Suprapubic skin (tissue), 4 donors: ENCODE results near the gene NUP93. TPM values are rescaled to one million over a fixed set of nuclear protein-coding genes. Genes with fewer than 3 reads are reported as not detected.
A peak's percentile ranks its signal among the peaks of the same experiment; 100 is the strongest.

Experiments
- DNase-seq, 2 donors: peaks; one replicate each; pipeline ENCODE4 v3.0.0-alpha.2; 2019; ENCODE audit warnings: low spot score in 2 of 2
- H3K27ac ChIP-seq: fragments of 200-600 bp; sonication (generic); one replicate; pipeline ENCODE4 v1.5.1; 2019
- H3K27me3 ChIP-seq: fragments of 200-600 bp; sonication (generic); one replicate; pipeline ENCODE4 v1.5.1; 2019
- H3K36me3 ChIP-seq: fragments of 200-600 bp; sonication (generic); one replicate; pipeline ENCODE4 v1.5.1; 2019
- H3K4me1 ChIP-seq: fragments of 200-600 bp; sonication (generic); one replicate; pipeline ENCODE4 v1.5.1; 2019
- H3K4me3 ChIP-seq: fragments of 200-600 bp; sonication (generic); one replicate; pipeline ENCODE4 v1.5.1; 2019; ENCODE audit warnings: mild to moderate bottlenecking
- H3K9me3 ChIP-seq: fragments of 200-600 bp; sonication (generic); one replicate; pipeline ENCODE4 v1.5.1; 2019
- EP300 ChIP-seq: sonication (generic); formaldehyde crosslinking; IDR thresholded peaks from one replicate; pipeline ENCODE4 v1.6.1; 2017; ENCODE audit warnings: antibody characterized with exemption
- POLR2A ChIP-seq, 2 donors: fragments of 450-650 bp; IDR thresholded peaks; one replicate each; pipeline ENCODE4 v1.6.1; 2017; ENCODE audit warnings: antibody characterized with exemption in 2 of 2, mild to moderate bottlenecking in 2 of 2, moderate library complexity in 2 of 2
- POLR2AphosphoS5 ChIP-seq, 3 donors: sonication (generic); formaldehyde crosslinking; IDR thresholded peaks; one replicate each; pipeline ENCODE4 v1.6.1; 2017; ENCODE audit warnings: antibody characterized with exemption in 3 of 3
- WGBS: methylation state at CpG from one replicate; pipeline ENCODE4 v1.1.5; 2018; 5-methylcytosine and 5-hydroxymethylcytosine counted together
- total RNA-seq, 4 donors: library from RNA; depleted of rRNA; stranded (reverse); fragments of >200 nt; gene quantifications; one replicate each; pipeline ENCODE4 v1.1.0, GENCODE V29; 2016
- TF ChIP-seq, protein P1 (sequence below), 2 donors: fragments of 200-600 bp in 1 of 2; fragments of 450-650 bp in 1 of 2; sonication (generic) in 1 of 2; IDR thresholded peaks; one replicate each; pipeline ENCODE4 v1.5.1; 2016 to 2019; ENCODE audit warnings: antibody characterized with exemption in 2 of 2, mild to moderate bottlenecking in 1 of 2, moderate library complexity in 1 of 2

NUP93 gene
- total RNA-seq, 4 donors from 2014 or later, result 27.9 to 56.6 (median 44.1) TPM

DNA sequence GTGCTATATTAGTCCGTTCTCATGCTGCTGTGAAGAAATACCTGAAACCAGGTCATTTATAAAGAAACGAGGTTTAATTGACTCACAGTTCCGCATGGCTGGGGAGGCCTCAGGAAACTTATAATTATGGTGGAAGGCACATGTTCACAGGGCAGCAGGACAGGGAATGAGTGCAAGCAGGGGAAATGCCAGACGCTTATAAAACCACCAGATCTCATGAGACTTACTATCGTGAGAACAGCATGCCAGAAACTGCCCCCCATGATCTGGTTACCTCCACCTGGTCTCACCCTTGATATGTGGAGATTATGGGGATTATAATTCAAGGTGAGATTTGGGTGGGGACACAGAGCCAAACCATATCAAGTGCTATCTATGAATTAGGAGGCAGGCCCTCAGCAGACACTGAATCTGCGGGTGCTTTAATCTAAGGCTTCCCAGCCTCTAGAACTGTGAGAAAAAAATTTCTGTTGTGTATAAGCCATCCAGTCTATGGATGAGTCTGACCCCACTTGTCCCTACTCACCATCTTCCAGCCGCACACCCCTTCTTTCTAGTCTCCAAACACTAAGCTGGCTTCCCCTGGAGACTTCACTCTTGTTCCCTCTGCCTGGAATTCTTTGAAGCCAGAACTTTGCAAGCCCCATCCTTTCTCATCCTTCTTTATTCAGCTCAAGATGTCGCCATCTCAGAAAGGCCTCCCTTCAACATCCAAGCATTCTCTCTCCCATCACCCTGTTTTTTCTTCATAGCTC, 772 bp upstream of the NUP93 start:
- peak overlapping the region; percentile 67 for H3K4me3 ChIP-seq
- no peak for DNase-seq
- TF ChIP-seq EP300, result no peak
- TF ChIP-seq POLR2AphosphoS5 (IDR thresholded peaks at IDR 0.05), result no peak
- no peak for TF ChIP-seq POLR2A (IDR thresholded peaks at IDR 0.05)
- TF ChIP-seq, protein P1, sequence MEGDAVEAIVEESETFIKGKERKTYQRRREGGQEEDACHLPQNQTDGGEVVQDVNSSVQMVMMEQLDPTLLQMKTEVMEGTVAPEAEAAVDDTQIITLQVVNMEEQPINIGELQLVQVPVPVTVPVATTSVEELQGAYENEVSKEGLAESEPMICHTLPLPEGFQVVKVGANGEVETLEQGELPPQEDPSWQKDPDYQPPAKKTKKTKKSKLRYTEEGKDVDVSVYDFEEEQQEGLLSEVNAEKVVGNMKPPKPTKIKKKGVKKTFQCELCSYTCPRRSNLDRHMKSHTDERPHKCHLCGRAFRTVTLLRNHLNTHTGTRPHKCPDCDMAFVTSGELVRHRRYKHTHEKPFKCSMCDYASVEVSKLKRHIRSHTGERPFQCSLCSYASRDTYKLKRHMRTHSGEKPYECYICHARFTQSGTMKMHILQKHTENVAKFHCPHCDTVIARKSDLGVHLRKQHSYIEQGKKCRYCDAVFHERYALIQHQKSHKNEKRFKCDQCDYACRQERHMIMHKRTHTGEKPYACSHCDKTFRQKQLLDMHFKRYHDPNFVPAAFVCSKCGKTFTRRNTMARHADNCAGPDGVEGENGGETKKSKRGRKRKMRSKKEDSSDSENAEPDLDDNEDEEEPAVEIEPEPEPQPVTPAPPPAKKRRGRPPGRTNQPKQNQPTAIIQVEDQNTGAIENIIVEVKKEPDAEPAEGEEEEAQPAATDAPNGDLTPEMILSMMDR (IDR thresholded peaks at IDR 0.05), result no peak
- WGBS, result 30% methylated on average over 8 of the region's 8 CpGs
- no peaks in the 10 kb centered on the region for H3K9me3 ChIP-seq
- H3K4me1 ChIP-seq, result peaks cover 36% of the 10 kb centered on the region
- H3K27ac ChIP-seq, result peak overlapping the region; percentile 71
- no peaks in the 10 kb centered on the region for H3K27me3 ChIP-seq
- no peaks in the 10 kb centered on the region for H3K36me3 ChIP-seq

DNA sequence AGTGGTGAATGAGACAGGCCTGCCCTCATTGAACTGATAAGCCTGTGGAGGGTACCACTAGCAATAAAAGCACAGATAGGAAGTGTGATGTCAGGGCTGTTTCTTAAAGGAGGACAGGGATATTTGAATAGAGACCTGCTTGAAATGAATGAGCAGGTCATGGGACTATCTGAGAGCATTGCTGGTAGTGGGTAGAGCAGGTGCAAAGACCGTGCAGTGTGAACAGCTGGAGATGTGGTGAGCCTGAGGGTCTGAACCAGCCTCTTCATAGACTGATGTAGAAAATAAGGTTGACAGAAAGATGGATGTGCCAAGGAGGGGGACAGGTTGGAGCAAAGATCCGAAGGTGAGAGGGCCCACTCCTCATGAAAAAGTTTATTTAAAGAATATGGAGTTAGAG, 2.4 kb downstream of the NUP93 start:
- H3K4me1 ChIP-seq, result peaks cover 36% of the 10 kb centered on the region
- WGBS, result 70% methylated on average over 2 of the region's 2 CpGs
- TF ChIP-seq POLR2A (IDR thresholded peaks at IDR 0.05) (no peak), POLR2AphosphoS5 (IDR thresholded peaks at IDR 0.05) (no peak)
- TF ChIP-seq, protein P1 (IDR thresholded peaks at IDR 0.05), result no peak

DNA sequence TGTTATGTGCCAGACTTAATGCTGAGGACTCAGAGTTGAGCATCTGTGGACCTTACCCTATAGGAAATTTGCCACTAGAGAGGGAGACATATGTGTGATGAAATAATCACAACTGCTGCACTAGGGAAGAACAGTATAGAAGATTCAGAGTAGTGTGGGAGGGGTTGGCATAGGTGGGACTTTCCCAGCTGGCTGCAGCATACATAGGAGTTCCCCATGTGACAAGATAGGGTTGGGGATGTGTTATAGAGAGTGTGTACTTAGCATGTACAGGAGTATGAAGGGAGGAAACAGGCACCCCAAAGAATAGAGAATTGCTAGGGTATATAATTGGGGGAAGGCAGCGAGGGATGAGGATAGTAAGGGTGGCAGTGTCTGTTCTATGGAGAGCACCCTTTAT, 2.9 kb downstream of the NUP93 start:
- no peaks in the 10 kb centered on the region for H3K27me3 ChIP-seq
- H3K27ac ChIP-seq, result no peak overlapping the region
- peaks cover 36% of the 10 kb centered on the region for H3K4me1 ChIP-seq
- TF ChIP-seq, protein P1 (IDR thresholded peaks at IDR 0.05), result no peak
- TF ChIP-seq POLR2AphosphoS5 (IDR thresholded peaks at IDR 0.05) (no peak), POLR2A (IDR thresholded peaks at IDR 0.05) (no peak), EP300 (no peak)
- 100% methylated on average over 1 of the region's 1 CpG for WGBS
- DNase-seq, result no peak
- H3K4me3 ChIP-seq, result no peak overlapping the region
- no peaks in the 10 kb centered on the region for H3K9me3 ChIP-seq
- no peaks in the 10 kb centered on the region for H3K36me3 ChIP-seq

More for the DNA sequence above, 2.4 kb downstream of the NUP93 start:
- Histone ChIP-seq H3K27me3 (no peaks in the 10 kb centered on the region), H3K9me3 (no peaks in the 10 kb centered on the region), H3K27ac (no peak overlapping the region), H3K4me3 (no peak overlapping the region), H3K36me3 (no peaks in the 10 kb centered on the region)
- no peak for DNase-seq

DNA sequence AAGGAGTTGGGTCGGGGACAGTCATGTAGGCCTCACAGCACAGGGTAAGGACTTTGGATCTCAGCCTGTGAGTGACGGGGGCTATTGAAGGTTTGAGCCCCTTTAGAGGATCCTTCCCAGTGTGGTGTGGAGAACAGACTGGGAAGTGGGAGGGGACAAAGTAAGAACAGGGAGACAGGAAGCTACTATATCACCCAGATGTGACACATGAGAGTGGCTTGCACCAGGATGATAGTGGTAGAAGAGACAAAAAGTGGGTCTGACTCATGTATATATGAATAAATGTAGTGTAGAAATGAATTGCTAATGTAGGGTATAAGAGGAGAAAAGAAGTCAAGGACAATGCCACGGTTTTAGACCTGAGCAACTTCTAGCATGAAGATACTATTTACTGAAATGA, 4.5 kb downstream of the NUP93 start:
- Histone ChIP-seq H3K27ac (no peak overlapping the region), H3K36me3 (no peaks in the 10 kb centered on the region), H3K27me3 (no peaks in the 10 kb centered on the region), H3K4me1 (peaks cover 26% of the 10 kb centered on the region), H3K9me3 (no peaks in the 10 kb centered on the region), H3K4me3 (no peak overlapping the region)
- TF ChIP-seq EP300 (no peak), POLR2AphosphoS5 (IDR thresholded peaks at IDR 0.05) (no peak), POLR2A (IDR thresholded peaks at IDR 0.05) (no peak)
- TF ChIP-seq, protein P1 (IDR thresholded peaks at IDR 0.05), result no peak
- DNase-seq, result no peak
- WGBS, result 86% methylated on average over 3 of the region's 3 CpGs

DNA sequence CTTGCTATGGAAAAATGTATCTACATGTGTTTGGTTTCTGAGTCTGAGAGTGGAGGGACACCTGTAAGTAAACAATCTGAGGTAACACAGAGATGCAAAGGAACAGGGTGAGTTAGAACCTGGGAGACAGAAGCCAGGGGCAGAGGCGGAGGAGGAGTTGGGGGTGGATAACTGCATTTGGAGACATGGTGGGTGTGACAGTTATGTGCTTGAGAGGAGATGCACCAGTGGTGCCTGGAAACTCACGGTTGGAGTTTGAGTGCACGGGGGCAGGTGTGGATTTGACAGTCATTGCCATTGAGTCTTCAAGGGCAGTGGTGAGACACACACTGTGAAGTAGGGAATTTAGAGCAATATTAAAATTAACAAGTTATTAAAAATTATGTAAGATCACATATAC, 6.5 kb downstream of the NUP93 start:
- WGBS, result 91% methylated on average over 3 of the region's 3 CpGs
- H3K36me3 ChIP-seq, result no peaks in the 10 kb centered on the region
- TF ChIP-seq POLR2AphosphoS5 (IDR thresholded peaks at IDR 0.05) (no peak), POLR2A (IDR thresholded peaks at IDR 0.05) (no peak), EP300 (no peak)
- TF ChIP-seq, protein P1 (IDR thresholded peaks at IDR 0.05), result no peak
- H3K27ac ChIP-seq, result no peak overlapping the region
- H3K4me3 ChIP-seq, result no peak overlapping the region
- H3K4me1 ChIP-seq, result peaks cover 16% of the 10 kb centered on the region
- no peak for DNase-seq
- no peaks in the 10 kb centered on the region for H3K9me3 ChIP-seq
- H3K27me3 ChIP-seq, result no peaks in the 10 kb centered on the region
